Mesendoderm (in vitro differentiated cells): ENCODE data around the gene FOXP1.

Source experiments
- DNase-seq: peaks from one replicate; pipeline ENCODE4 v3.0.0; 2013
- H2AK5ac ChIP-seq: 2 replicates; pipeline ENCODE4 v1.6.1; 2013; ENCODE audit warnings: low read length, inconsistent platforms
- H2BK120ac ChIP-seq: 2 replicates; pipeline ENCODE4 v1.6.1; 2013; ENCODE audit warnings: low read depth, mild to moderate bottlenecking, low read length, moderate library complexity, mixed read lengths
- H2BK15ac ChIP-seq: replicated peaks from 2 replicates; pipeline ENCODE4 v1.6.1; 2013; ENCODE audit warnings: low read depth, mild to moderate bottlenecking, moderate library complexity
- H2BK5ac ChIP-seq: 2 replicates; pipeline ENCODE4 v1.6.1; 2013; ENCODE audit warnings: low read length, inconsistent platforms
- H3K18ac ChIP-seq: 2 replicates; pipeline ENCODE4 v1.6.1; 2013; ENCODE audit warnings: mild to moderate bottlenecking, low read length, mixed read lengths
- H3K23ac ChIP-seq: one replicate; pipeline ENCODE4 v1.6.1; 2013; ENCODE audit warnings: low read length
- H3K27ac ChIP-seq: 2 replicates; pipeline ENCODE4 v1.5.1; 2013; ENCODE audit warnings: low read depth, mild to moderate bottlenecking, inconsistent platforms, low read length, moderate library complexity
- H3K27me3 ChIP-seq: 2 replicates; pipeline ENCODE4 v1.6.1; 2013; ENCODE audit warnings: low read length, control low read depth, mild to moderate bottlenecking, inconsistent platforms; ENCODE audit not compliant: insufficient read depth, poor library complexity
- H3K36me3 ChIP-seq: 2 replicates; pipeline ENCODE4 v1.6.1; 2013; ENCODE audit warnings: low read length, inconsistent platforms; ENCODE audit not compliant: control insufficient read depth, insufficient read depth
- H3K4ac ChIP-seq: one replicate; pipeline ENCODE4 v1.6.1; 2013; ENCODE audit warnings: low read depth, mild to moderate bottlenecking, low read length, moderate library complexity
- H3K4me1 ChIP-seq: 2 replicates; pipeline ENCODE4 v1.6.1; 2013; ENCODE audit warnings: low read depth, low read length, inconsistent platforms; ENCODE audit not compliant: control insufficient read depth
- H3K4me2 ChIP-seq: 2 replicates; pipeline ENCODE4 v1.6.1; 2013; ENCODE audit warnings: low read length
- H3K4me3 ChIP-seq: 2 replicates; pipeline ENCODE4 v1.5.1; 2013; ENCODE audit warnings: mild to moderate bottlenecking, low read length
- H3K56ac ChIP-seq: one replicate; pipeline ENCODE4 v1.6.1; 2013; ENCODE audit warnings: low read length
- H3K79me1 ChIP-seq: 2 replicates; pipeline ENCODE4 v1.6.1; 2013; ENCODE audit warnings: low read length, inconsistent platforms
- H3K79me2 ChIP-seq: 2 replicates; pipeline ENCODE4 v1.6.1; 2013; ENCODE audit warnings: mild to moderate bottlenecking, low read length; ENCODE audit not compliant: control insufficient read depth, insufficient read depth
- H3K9ac ChIP-seq: 2 replicates; pipeline ENCODE4 v1.6.1; 2013; ENCODE audit warnings: low read length, inconsistent platforms
- H4K5ac ChIP-seq: one replicate; pipeline ENCODE4 v1.6.1; 2013; ENCODE audit warnings: low read length
- H4K8ac ChIP-seq: one replicate; pipeline ENCODE4 v1.6.1; 2013; ENCODE audit warnings: low read depth, mild to moderate bottlenecking, control low read depth, low read length, moderate library complexity
- WGBS: extraction: QIAGEN DNeasy Blood & Tissue Kit; methylation state at CpG from one replicate; pipeline ENCODE4 v1.1.7; 2013; ENCODE audit warnings: low lambda C conversion rate, missing lambda C conversion rate; ENCODE audit not compliant: insufficient coverage; ENCODE audit errors: extremely low coverage; 5-methylcytosine and 5-hydroxymethylcytosine counted together

FOXP1 gene

DNA sequence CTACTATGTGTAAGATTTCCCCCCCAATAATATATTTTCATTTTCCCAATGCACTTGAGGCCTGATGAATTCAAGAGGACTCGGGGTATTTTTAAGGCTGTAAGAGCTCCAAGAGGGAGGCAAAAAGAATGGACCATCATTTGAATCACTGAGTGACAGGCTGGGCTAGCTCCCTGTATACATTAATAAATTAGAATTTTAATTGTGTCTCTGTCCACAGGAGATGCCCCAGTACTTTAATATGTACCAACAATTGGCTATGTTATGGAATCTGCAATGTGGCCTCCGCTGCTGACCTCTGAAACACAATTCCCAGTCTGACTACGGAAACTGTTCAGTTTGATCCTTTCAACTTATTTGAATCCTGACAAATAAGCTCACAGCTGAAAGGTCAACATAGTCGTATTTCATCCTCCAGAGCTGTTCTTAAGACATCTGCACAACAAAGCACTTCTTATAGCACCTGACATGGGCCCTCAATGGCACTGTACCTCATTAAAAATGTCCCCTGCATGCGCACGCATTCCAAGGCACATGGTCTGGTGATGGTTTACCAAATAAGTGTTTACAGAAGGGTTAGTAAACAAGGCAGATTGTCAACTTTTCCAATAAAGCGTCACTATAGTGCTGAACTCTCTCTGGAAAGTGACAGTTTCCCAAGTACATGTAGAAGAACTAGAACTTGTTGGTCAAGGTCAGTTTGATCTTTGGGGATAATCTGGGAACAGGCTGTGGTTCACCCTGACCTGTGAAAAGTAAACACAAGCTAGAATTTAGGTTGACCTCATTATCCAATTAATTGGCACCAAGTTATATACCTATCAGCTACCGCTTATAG lies 472.9 kb downstream of the FOXP1 start:
- Histone ChIP-seq H3K27ac (no peak overlapping the region), H3K23ac (no peak overlapping the region), H3K18ac (no peak overlapping the region), H2BK15ac (no peak overlapping the region), H3K4me3 (no peak overlapping the region), H3K79me1 (no peaks in the 10 kb centered on the region), H4K8ac (no peak overlapping the region), H3K4ac (no peak overlapping the region), H2BK5ac (no peak overlapping the region), H3K4me1 (no peaks in the 10 kb centered on the region), H2BK120ac (no peak overlapping the region), H4K5ac (no peak overlapping the region), H3K79me2 (no peaks in the 10 kb centered on the region), H3K27me3 (no peaks in the 10 kb centered on the region), H3K36me3 (no peaks in the 10 kb centered on the region), H3K56ac (no peak overlapping the region), H3K9ac (no peak overlapping the region), H2AK5ac (no peak overlapping the region), H3K4me2 (no peak overlapping the region)
- WGBS, result no CpG with 5 or more reads among the region's 8 CpGs
- no peak for DNase-seq

- Histone ChIP-seq H4K5ac (no peak overlapping the region), H3K23ac (no peak overlapping the region), H3K79me2 (no peaks in the 10 kb centered on the region), H3K4me1 (no peaks in the 10 kb centered on the region), H3K4me2 (no peak overlapping the region), H3K4me3 (no peak overlapping the region), H2AK5ac (no peak overlapping the region), H2BK120ac (no peak overlapping the region), H3K4ac (no peak overlapping the region), H3K9ac (no peak overlapping the region), H3K27me3 (no peaks in the 10 kb centered on the region), H3K18ac (no peak overlapping the region), H3K27ac (no peak overlapping the region), H3K79me1 (no peaks in the 10 kb centered on the region), H2BK15ac (no peak overlapping the region), H3K36me3 (no peaks in the 10 kb centered on the region), H4K8ac (no peak overlapping the region), H2BK5ac (no peak overlapping the region), H3K56ac (no peak overlapping the region)
- no CpG with 5 or more reads among the region's 3 CpGs for WGBS
- DNase-seq, result no peak
Measured at GRCh38 chr3:71109977-71110285, 473.6 kb downstream of the FOXP1 start.

DNA sequence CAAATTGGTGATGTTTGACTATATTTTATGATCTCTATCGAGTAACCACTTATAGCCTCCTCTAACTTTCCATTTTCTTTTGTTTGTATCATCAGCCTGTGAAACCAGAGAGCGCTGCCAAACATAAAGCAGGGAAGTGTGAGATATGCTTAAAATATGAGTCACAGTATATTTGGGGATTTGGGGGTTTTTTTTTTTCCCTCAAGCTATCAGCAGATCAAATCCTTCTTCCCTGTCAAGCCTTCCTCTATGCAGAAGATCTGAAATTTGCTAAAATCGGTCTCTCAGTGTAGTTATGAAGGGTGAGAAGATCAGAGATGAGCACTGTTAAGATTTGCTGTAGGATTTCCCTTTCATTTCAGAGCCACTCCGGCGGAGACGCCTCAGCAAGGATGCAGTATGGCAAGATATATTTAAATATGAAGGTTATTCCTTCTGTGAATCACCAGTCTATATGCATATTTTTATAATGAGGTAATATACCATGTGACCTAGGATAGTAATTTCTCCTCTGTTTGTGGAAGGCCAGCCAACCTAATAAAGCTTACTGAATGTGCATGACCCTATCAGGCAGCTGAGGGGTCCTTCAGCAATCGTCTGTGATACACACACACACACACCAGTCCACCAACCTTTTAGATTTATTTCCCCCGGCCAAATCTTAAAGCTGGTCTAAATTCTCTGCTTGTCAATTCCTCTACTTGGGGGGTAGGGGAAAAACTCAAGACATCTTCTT lies 474.1 kb downstream of the FOXP1 start:
- WGBS, result no CpG with 5 or more reads among the region's 8 CpGs
- no peak overlapping the region for H2AK5ac ChIP-seq

GRCh38 chr3:71107926-71108325 lies 475.6 kb downstream of the FOXP1 start:
- H3K79me2 ChIP-seq, result no peaks in the 10 kb centered on the region
- no CpG with 5 or more reads among the region's 3 CpGs for WGBS
- H4K8ac ChIP-seq, result no peak overlapping the region

More for the DNA sequence above, 474.1 kb downstream of the FOXP1 start:
- H4K8ac ChIP-seq, result no peak overlapping the region
- H3K23ac ChIP-seq, result no peak overlapping the region
- no peak overlapping the region for H4K5ac ChIP-seq
- H2BK15ac ChIP-seq, result no peak overlapping the region
- no peak overlapping the region for H3K56ac ChIP-seq
- H3K4ac ChIP-seq, result no peak overlapping the region
- H3K27ac ChIP-seq, result no peak overlapping the region
- H2BK5ac ChIP-seq, result no peak overlapping the region
- no peak for DNase-seq
- no peaks in the 10 kb centered on the region for H3K79me1 ChIP-seq
- H3K4me3 ChIP-seq, result no peak overlapping the region
- no peaks in the 10 kb centered on the region for H3K27me3 ChIP-seq
- no peak overlapping the region for H2BK120ac ChIP-seq
- H3K4me2 ChIP-seq, result no peak overlapping the region
- no peak overlapping the region for H3K18ac ChIP-seq
- H3K79me2 ChIP-seq, result no peaks in the 10 kb centered on the region
- H3K4me1 ChIP-seq, result no peaks in the 10 kb centered on the region
- H3K36me3 ChIP-seq, result no peaks in the 10 kb centered on the region
- H3K9ac ChIP-seq, result no peak overlapping the region

GRCh38 chr3:71104976-71105375 lies 478.6 kb downstream of the FOXP1 start:
- H3K23ac ChIP-seq, result no peak overlapping the region
- H3K4me1 ChIP-seq, result no peaks in the 10 kb centered on the region
- no peak overlapping the region for H3K4me3 ChIP-seq
- no peaks in the 10 kb centered on the region for H3K27me3 ChIP-seq
- no peak overlapping the region for H2AK5ac ChIP-seq
- no peak overlapping the region for H2BK15ac ChIP-seq
- H3K79me2 ChIP-seq, result no peaks in the 10 kb centered on the region
- no peak overlapping the region for H3K4me2 ChIP-seq
- WGBS, result no CpG with 5 or more reads among the region's 6 CpGs
- no peak overlapping the region for H3K9ac ChIP-seq
- H3K36me3 ChIP-seq, result no peaks in the 10 kb centered on the region
- H4K5ac ChIP-seq, result no peak overlapping the region
- DNase-seq, result no peak
- no peak overlapping the region for H3K18ac ChIP-seq
- no peak overlapping the region for H2BK120ac ChIP-seq
- H3K56ac ChIP-seq, result no peak overlapping the region
- no peak overlapping the region for H3K4ac ChIP-seq
- no peaks in the 10 kb centered on the region for H3K79me1 ChIP-seq
- no peak overlapping the region for H3K27ac ChIP-seq
- H4K8ac ChIP-seq, result no peak overlapping the region
- no peak overlapping the region for H2BK5ac ChIP-seq

More at GRCh38 chr3:71107926-71108325, 475.6 kb downstream of the FOXP1 start:
- Histone ChIP-seq H3K4me3 (no peak overlapping the region), H3K27me3 (no peaks in the 10 kb centered on the region), H3K27ac (no peak overlapping the region), H3K56ac (no peak overlapping the region), H3K9ac (no peak overlapping the region), H3K4ac (no peak overlapping the region), H4K5ac (no peak overlapping the region), H2AK5ac (no peak overlapping the region), H3K79me1 (no peaks in the 10 kb centered on the region), H3K23ac (no peak overlapping the region), H3K18ac (no peak overlapping the region), H3K36me3 (no peaks in the 10 kb centered on the region), H2BK5ac (no peak overlapping the region), H3K4me1 (no peaks in the 10 kb centered on the region), H2BK120ac (no peak overlapping the region), H3K4me2 (no peak overlapping the region), H2BK15ac (no peak overlapping the region)
- DNase-seq, result no peak
